Ovary (tissue), 3 donors: Measurements from ENCODE around the gene PAK1.

ENCODE experiments used
- EP300 ChIP-seq: sonication (generic); formaldehyde crosslinking; IDR thresholded peaks from one replicate; pipeline ENCODE4 v1.6.1; 2017; ENCODE audit warnings: antibody characterized with exemption
- POLR2A ChIP-seq: fragments of 450-650 bp; IDR thresholded peaks from one replicate; pipeline ENCODE4 v1.6.1; 2017; ENCODE audit warnings: antibody characterized with exemption, mild to moderate bottlenecking, moderate library complexity
- TF ChIP-seq, protein P1 (sequence below), 3 donors: fragments of 450-650 bp in 2 of 3; fragments of 200-600 bp in 1 of 3; IDR thresholded peaks; one replicate each; pipeline versions ENCODE4 v1.5.1 to v1.8.0; 2016 to 2022; ENCODE audit warnings: antibody characterized with exemption in 3 of 3, mild to moderate bottlenecking in 1 of 3
- donor health status: DM: no; HTN: no; CAD: no.

DNA sequence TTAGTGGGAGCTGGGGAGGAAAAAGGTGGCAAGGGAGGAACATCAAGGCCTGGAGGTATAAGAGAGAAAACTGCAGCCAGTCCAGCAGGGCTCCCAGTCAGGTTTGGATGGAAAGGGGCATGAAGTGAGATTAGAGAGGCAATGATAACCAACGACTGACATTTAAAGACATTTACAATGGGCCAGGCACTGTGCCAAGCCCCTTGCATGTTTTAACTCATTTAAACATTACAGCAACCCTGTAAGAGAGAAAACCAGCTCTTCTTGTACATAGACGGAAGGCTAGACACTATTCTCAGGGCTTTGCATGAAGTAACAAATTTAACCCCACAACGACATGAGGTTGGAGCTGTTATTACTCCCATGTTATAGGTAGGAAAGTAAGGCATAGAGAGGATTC lies 32.1 kb upstream of the PAK1 start:
- TF ChIP-seq, protein P1, sequence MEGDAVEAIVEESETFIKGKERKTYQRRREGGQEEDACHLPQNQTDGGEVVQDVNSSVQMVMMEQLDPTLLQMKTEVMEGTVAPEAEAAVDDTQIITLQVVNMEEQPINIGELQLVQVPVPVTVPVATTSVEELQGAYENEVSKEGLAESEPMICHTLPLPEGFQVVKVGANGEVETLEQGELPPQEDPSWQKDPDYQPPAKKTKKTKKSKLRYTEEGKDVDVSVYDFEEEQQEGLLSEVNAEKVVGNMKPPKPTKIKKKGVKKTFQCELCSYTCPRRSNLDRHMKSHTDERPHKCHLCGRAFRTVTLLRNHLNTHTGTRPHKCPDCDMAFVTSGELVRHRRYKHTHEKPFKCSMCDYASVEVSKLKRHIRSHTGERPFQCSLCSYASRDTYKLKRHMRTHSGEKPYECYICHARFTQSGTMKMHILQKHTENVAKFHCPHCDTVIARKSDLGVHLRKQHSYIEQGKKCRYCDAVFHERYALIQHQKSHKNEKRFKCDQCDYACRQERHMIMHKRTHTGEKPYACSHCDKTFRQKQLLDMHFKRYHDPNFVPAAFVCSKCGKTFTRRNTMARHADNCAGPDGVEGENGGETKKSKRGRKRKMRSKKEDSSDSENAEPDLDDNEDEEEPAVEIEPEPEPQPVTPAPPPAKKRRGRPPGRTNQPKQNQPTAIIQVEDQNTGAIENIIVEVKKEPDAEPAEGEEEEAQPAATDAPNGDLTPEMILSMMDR (IDR thresholded peaks at IDR 0.05): no peak
- TF ChIP-seq POLR2A (no peak), EP300 (no peak)
